TTC549 (cell line): Measurements from ENCODE around the gene ZNF423.

Experiments
- FAIRE-seq: peaks from 2 replicates; lab custom pipeline; 2012; peaks lifted over from hg19 to GRCh38; lab: Jason Lieb, UNC

ZNF423 gene

GRCh38 chr16:49750341-49751000, 105.4 kb downstream of the ZNF423 start:
- FAIRE-seq = no peak

GRCh38 chr16:49749816-49750215, 106.1 kb downstream of the ZNF423 start:
- FAIRE-seq = no peak

GRCh38 chr16:49748322-49748721, 107.6 kb downstream of the ZNF423 start:
- no peak for FAIRE-seq

- no peak for FAIRE-seq
Observed at GRCh38 chr16:49747654-49748053, 108.3 kb downstream of the ZNF423 start.

- FAIRE-seq = no peak
Observed at GRCh38 chr16:49746545-49746944, 109.4 kb downstream of the ZNF423 start.

- FAIRE-seq = no peak
Observed at GRCh38 chr16:49745311-49745747, 110.6 kb downstream of the ZNF423 start.

- FAIRE-seq = no peak
Observed at GRCh38 chr16:49744244-49745220, 111.4 kb downstream of the ZNF423 start.

GRCh38 chr16:49743658-49744057, 112.3 kb downstream of the ZNF423 start:
- FAIRE-seq = no peak

- FAIRE-seq = no peak
Observed at GRCh38 chr16:49743203-49743464, 112.8 kb downstream of the ZNF423 start.

- no peak for FAIRE-seq
Observed at GRCh38 chr16:49742428-49743202, 113.3 kb downstream of the ZNF423 start.

- no peak for FAIRE-seq
Observed at GRCh38 chr16:49740256-49740655, 115.7 kb downstream of the ZNF423 start.

GRCh38 chr16:49739381-49739780, 116.5 kb downstream of the ZNF423 start:
- FAIRE-seq = no peak

GRCh38 chr16:49738832-49739231, 117.1 kb downstream of the ZNF423 start:
- FAIRE-seq = no peak

GRCh38 chr16:49738001-49738400, 117.9 kb downstream of the ZNF423 start:
- FAIRE-seq = no peak

GRCh38 chr16:49737541-49737940, 118.4 kb downstream of the ZNF423 start:
- FAIRE-seq = no peak

GRCh38 chr16:49734331-49734730, 121.6 kb downstream of the ZNF423 start:
- no peak for FAIRE-seq

GRCh38 chr16:49733313-49734009, 122.5 kb downstream of the ZNF423 start:
- FAIRE-seq = no peak

GRCh38 chr16:49731911-49732310, 124.0 kb downstream of the ZNF423 start:
- no peak for FAIRE-seq

GRCh38 chr16:49730772-49731171, 125.1 kb downstream of the ZNF423 start:
- no peak for FAIRE-seq

GRCh38 chr16:49727611-49728010, 128.3 kb downstream of the ZNF423 start:
- FAIRE-seq = no peak

- FAIRE-seq = no peak
Observed at GRCh38 chr16:49726155-49726554, 129.8 kb downstream of the ZNF423 start.

- FAIRE-seq = no peak
Observed at GRCh38 chr16:49725651-49726050, 130.3 kb downstream of the ZNF423 start.
